B cell (primary cell): Measurements from ENCODE around the gene POLR3G.

ENCODE experiments used
- CTCF ChIP-seq: fragments of 200-600 bp; IDR thresholded peaks from one replicate; pipeline ENCODE4 v1.8.0; 2022; ENCODE audit warnings: antibody characterized with exemption, mild to moderate bottlenecking
- EZH2 ChIP-seq: IDR thresholded peaks from 2 replicates; pipeline ENCODE4 v1.6.1; 2012; ENCODE audit warnings: borderline replicate concordance, low read depth, mild to moderate bottlenecking, moderate library complexity, low read length; ENCODE audit not compliant: insufficient read depth, poor library complexity, severe bottlenecking

- no peak for TF ChIP-seq EZH2
- no peak for TF ChIP-seq CTCF
Observed at GRCh38 chr5:90549729-90550275, 75.1 kb downstream of the POLR3G start.
